Fibroblast of lung (primary cell): Measurements from ENCODE around the gene CYS1. TPM values are rescaled to one million over a fixed set of nuclear protein-coding genes. Genes with fewer than 3 reads are reported as not detected.

ENCODE experiments used
- DNase-seq, 2 donors: peaks; one replicate each; pipeline versions ENCODE4 v3.0.0 to v3.0.0-alpha.2; 2010; ENCODE audit warnings: low read depth in 2 of 2
- H2AFZ ChIP-seq: 2 replicates; pipeline ENCODE4 v1.5.1; 2012; ENCODE audit warnings: low read length, control low read depth, inconsistent platforms
- H3K27ac ChIP-seq: 2 replicates; pipeline ENCODE4 v1.5.1; 2011; ENCODE audit warnings: low read length, control low read depth; ENCODE audit not compliant: insufficient read depth
- H3K27me3 ChIP-seq: 2 replicates; pipeline ENCODE4 v1.5.1; 2011; ENCODE audit warnings: mild to moderate bottlenecking, low read length; ENCODE audit not compliant: control insufficient read depth, insufficient read depth
- H3K36me3 ChIP-seq: 2 replicates; pipeline ENCODE4 v1.5.1; 2011; ENCODE audit warnings: low read length; ENCODE audit not compliant: control insufficient read depth, insufficient read depth
- H3K4me1 ChIP-seq: 2 replicates; pipeline ENCODE4 v1.5.1; 2011; ENCODE audit warnings: low read length; ENCODE audit not compliant: control insufficient read depth, insufficient read depth; ENCODE audit errors: extremely low read depth
- H3K4me2 ChIP-seq: 2 replicates; pipeline ENCODE4 v1.5.1; 2011; ENCODE audit warnings: low read length, control low read depth; ENCODE audit not compliant: insufficient read depth; ENCODE audit errors: extremely low read depth
- H3K4me3 ChIP-seq, 4 experiments: fragments of 200-600 bp in 1 of 4; sonication (generic) in 1 of 4; replicated peaks in 1 of 4; 2 replicates each; pipeline ENCODE4 v1.5.1; 2011 to 2016; ENCODE audit warnings: low read length in 4 of 4, low read depth in 3 of 4, mild to moderate bottlenecking in 3 of 4, control low read depth in 2 of 4, inconsistent platforms in 1 of 4, mixed read lengths in 1 of 4; ENCODE audit not compliant: insufficient read depth in 1 of 4; ENCODE audit errors: control extremely low read depth in 1 of 4
- H3K79me2 ChIP-seq: 2 replicates; pipeline ENCODE4 v1.5.1; 2012; ENCODE audit warnings: mild to moderate bottlenecking, low read length, inconsistent platforms; ENCODE audit not compliant: control insufficient read depth, insufficient read depth
- H3K9ac ChIP-seq: 2 replicates; pipeline ENCODE4 v1.5.1; 2011; ENCODE audit warnings: mild to moderate bottlenecking, low read length, control low read depth; ENCODE audit not compliant: insufficient read depth
- H3K9me3 ChIP-seq: 2 replicates; pipeline ENCODE4 v1.5.1; 2012; ENCODE audit warnings: low read depth, low read length; ENCODE audit not compliant: control insufficient read depth, insufficient read depth
- H4K20me1 ChIP-seq: 2 replicates; pipeline ENCODE4 v1.5.1; 2011; ENCODE audit warnings: low read length; ENCODE audit not compliant: control insufficient read depth, insufficient read depth; ENCODE audit errors: extremely low read depth
- EZH2 ChIP-seq: IDR thresholded peaks from 2 replicates; pipeline ENCODE4 v1.5.1; 2012; ENCODE audit warnings: low read length, control low read depth, mild to moderate bottlenecking; ENCODE audit errors: missing control alignments
- polyA plus RNA-seq, 2 donors: library from polyadenylated mRNA; depleted of rRNA in 1 of 2; stranded (reverse) in 1 of 2; unstranded in 1 of 2; fragments of >200 nt; gene quantifications; 2 replicates each; pipeline ENCODE4 v1.2.1, GENCODE V29; 2011 to 2012; ENCODE audit warnings: missing spikeins in 1 of 2
- total RNA-seq: library from RNA; depleted of rRNA; stranded (reverse); fragments of >200 nt; gene quantifications from 2 replicates; pipeline ENCODE4 v1.2.1, GENCODE V29; 2014
- TF ChIP-seq, protein P1 (sequence below), 2 donors: IDR thresholded peaks in 1 of 2; conservative IDR thresholded peaks in 1 of 2; 1 replicate in 1 of 2; 2 replicates in 1 of 2; pipeline ENCODE4 v1.5.1; 2011 to 2012; ENCODE audit warnings: low read length in 2 of 2, control low read depth in 1 of 2, inconsistent platforms in 1 of 2, low read depth in 1 of 2, mild to moderate bottlenecking in 1 of 2

The CYS1 gene
- total and polyA plus RNA-seq, 2 donors (not counting 1 experiment from before 2014, with no cell fraction given), result 0.31 to 5.1 TPM

DNA sequence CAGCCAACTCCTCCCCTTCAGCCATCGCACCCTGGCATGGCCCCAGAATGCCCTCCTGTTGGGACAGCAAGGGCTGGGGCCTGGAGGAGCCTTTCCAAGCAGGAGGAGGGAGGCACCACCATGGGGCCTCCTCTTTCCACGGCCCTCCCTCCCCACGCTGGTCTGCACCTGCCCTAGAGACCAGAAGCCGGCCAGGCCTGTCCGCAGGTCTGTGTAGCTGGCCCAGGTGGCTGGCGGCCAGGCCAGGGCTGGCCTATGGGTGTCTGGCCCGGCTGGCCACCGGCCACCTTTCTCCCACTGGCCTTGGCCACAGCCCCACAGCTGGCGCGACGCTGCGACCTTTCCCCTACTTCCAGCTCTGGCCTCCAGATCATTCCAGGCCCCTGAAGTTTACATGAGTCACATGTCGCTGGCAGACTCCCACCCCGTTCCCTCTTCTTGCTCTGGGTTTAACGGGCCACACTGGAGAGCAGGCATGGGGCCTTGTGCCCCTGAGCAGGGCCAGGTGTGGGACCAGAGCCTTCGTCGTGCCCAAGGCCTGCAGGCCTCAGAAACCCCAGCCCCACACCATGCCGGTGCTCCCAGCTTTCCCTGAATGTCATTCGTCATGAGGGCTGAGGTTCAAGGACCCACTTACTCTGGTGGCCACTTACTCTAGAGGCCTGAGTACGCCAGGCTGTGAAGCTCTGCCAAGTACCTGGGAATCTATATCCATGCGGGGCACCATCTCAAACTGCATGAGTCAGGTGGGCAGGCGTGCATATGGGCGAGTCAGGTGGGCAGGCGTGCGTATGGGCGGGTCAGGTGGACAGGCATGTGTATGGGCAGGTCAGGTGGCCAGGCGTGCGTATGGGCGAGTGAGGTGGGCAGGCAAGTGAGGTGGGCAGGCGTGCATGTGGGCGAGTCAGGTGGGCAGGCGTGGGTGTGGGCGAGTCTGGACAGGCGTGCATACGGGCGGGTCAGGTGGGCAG lies 70.1 kb downstream of the CYS1 start:
- no peaks in the 10 kb centered on the region for H4K20me1 ChIP-seq
- H3K36me3 ChIP-seq, result no peaks in the 10 kb centered on the region
- peaks cover 14% of the 10 kb centered on the region for H3K4me1 ChIP-seq
- no peaks in the 10 kb centered on the region for H3K79me2 ChIP-seq
- H3K4me2 ChIP-seq, result no peak overlapping the region
- H3K27me3 ChIP-seq, result no peaks in the 10 kb centered on the region
- H3K9ac ChIP-seq, result no peak overlapping the region
- no peak overlapping the region for H3K27ac ChIP-seq
- no peaks in the 10 kb centered on the region for H3K9me3 ChIP-seq
- DNase-seq, result peak; percentile 68 to 72
- H3K4me3 ChIP-seq, result no peak overlapping the region
- H2AFZ ChIP-seq, result no peak overlapping the region
- TF ChIP-seq EZH2, result no peak
- TF ChIP-seq, protein P1, sequence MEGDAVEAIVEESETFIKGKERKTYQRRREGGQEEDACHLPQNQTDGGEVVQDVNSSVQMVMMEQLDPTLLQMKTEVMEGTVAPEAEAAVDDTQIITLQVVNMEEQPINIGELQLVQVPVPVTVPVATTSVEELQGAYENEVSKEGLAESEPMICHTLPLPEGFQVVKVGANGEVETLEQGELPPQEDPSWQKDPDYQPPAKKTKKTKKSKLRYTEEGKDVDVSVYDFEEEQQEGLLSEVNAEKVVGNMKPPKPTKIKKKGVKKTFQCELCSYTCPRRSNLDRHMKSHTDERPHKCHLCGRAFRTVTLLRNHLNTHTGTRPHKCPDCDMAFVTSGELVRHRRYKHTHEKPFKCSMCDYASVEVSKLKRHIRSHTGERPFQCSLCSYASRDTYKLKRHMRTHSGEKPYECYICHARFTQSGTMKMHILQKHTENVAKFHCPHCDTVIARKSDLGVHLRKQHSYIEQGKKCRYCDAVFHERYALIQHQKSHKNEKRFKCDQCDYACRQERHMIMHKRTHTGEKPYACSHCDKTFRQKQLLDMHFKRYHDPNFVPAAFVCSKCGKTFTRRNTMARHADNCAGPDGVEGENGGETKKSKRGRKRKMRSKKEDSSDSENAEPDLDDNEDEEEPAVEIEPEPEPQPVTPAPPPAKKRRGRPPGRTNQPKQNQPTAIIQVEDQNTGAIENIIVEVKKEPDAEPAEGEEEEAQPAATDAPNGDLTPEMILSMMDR (conservative IDR thresholded peaks at IDR 0.05 in 1 of 2, IDR thresholded peaks at IDR 0.05 in 1 of 2; ENCODE audit: low read depth in 1 of 2, low read length in 2 of 2), result no peak

DNA sequence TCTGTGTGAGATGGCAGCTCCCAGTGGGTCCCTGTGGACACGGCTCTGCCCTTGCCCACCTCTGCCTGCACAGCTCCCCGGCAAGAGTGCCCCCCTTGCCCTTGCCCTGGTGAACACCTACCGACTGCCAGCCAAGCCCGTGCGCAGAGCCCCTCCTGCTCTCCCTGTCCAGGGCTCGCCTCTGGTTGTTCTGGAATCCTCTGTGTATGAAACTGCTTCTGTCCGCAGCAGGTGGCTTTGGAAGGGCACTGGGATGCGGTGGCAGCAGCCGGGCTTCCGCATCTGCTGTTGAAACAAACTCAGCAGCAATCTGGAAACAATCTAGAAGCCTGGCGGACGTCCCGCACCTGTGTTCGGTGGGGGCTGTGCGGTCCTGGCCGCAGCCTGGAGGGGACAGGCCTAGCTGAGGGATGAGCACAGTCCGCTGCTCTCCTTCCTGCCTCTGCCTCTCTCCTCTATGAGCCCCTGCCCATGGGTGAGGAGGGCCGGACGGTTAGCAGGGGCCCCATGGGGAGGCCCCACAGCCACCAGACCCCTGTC lies 70.9 kb downstream of the CYS1 start:
- peaks cover 14% of the 10 kb centered on the region for H3K4me1 ChIP-seq
- peaks cover 1% of the 10 kb centered on the region for H3K27me3 ChIP-seq
- H3K9me3 ChIP-seq, result no peaks in the 10 kb centered on the region
- H3K4me2 ChIP-seq, result no peak overlapping the region
- no peaks in the 10 kb centered on the region for H4K20me1 ChIP-seq
- H3K36me3 ChIP-seq, result no peaks in the 10 kb centered on the region
- no peak for DNase-seq
- no peak overlapping the region for H3K9ac ChIP-seq
- H2AFZ ChIP-seq, result no peak overlapping the region
- no peak overlapping the region for H3K27ac ChIP-seq
- no peak for TF ChIP-seq EZH2
- TF ChIP-seq, protein P1 (conservative IDR thresholded peaks at IDR 0.05 in 1 of 2, IDR thresholded peaks at IDR 0.05 in 1 of 2; ENCODE audit: low read depth in 1 of 2, low read length in 2 of 2), result no peak
- H3K79me2 ChIP-seq, result no peaks in the 10 kb centered on the region
- H3K4me3 ChIP-seq, result no peak overlapping the region

DNA sequence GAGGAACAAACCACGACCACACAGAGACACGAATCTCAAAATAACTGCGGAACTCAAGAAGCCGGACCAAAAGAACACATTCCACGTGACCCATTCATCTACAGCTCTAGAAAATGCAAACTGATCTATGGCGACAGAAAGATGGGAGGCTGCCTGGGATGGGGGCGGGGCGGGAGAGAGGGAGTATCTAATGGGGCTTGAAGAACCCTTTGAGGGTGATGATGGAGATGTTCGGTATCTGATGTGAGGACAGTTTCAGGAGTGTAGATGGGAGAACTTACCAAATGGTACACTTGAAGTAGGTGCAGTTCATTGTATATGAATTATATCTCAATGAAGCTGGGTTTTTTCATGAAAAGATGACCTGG lies 71.4 kb downstream of the CYS1 start:
- Histone ChIP-seq H3K9me3 (no peaks in the 10 kb centered on the region), H3K36me3 (no peaks in the 10 kb centered on the region), H3K4me3 (no peak overlapping the region), H3K79me2 (no peaks in the 10 kb centered on the region), H3K27me3 (peaks cover 2% of the 10 kb centered on the region), H2AFZ (no peak overlapping the region), H4K20me1 (no peaks in the 10 kb centered on the region), H3K9ac (no peak overlapping the region), H3K27ac (no peak overlapping the region), H3K4me2 (no peak overlapping the region), H3K4me1 (peaks cover 14% of the 10 kb centered on the region)
- TF ChIP-seq, protein P1 (conservative IDR thresholded peaks at IDR 0.05 in 1 of 2, IDR thresholded peaks at IDR 0.05 in 1 of 2; ENCODE audit: low read depth in 1 of 2, low read length in 2 of 2), result no peak
- no peak for TF ChIP-seq EZH2
- peak in 1 of 2 donors; percentile 41 for DNase-seq
